Stimulated activated CD4-positive, alpha-beta T cell treated with anti-CD3 and anti-CD28 coated beads, TNF-alpha, amount 100 ng/mL, for 4 hours (primary cell): ENCODE data around the gene WDR93.

Experiments used
- DNase-seq, 3 experiments: peaks; one replicate each; pipeline ENCODE4 v3.0.0-alpha.2; 2020; ENCODE audit warnings: low read depth in 3 of 3

WDR93 gene

GRCh38 chr15:89749054-89749453, 58.4 kb downstream of the WDR93 start:
- DNase-seq = no peak

- DNase-seq = no peak
Measured at GRCh38 chr15:89749526-89749925, 58.9 kb downstream of the WDR93 start.

GRCh38 chr15:89749951-89750559, 59.4 kb downstream of the WDR93 start:
- no peak for DNase-seq

- peak; percentile 71 to 78 (median 71) for DNase-seq
Measured at GRCh38 chr15:89750560-89751542, 60.2 kb downstream of the WDR93 start, which contains the start of gene MESP1. MESP1 (minus strand) TSS chr15:89751249; CDS start chr15:89751231, 18 bp downstream.

GRCh38 chr15:89751748-89752147, 61.1 kb downstream of the WDR93 start:
- no peak for DNase-seq

- no peak for DNase-seq
Measured at GRCh38 chr15:89753855-89754254, 63.2 kb downstream of the WDR93 start.

- DNase-seq = no peak
Measured at GRCh38 chr15:89754361-89755154, 63.9 kb downstream of the WDR93 start.

GRCh38 chr15:89755701-89756100, 65.1 kb downstream of the WDR93 start:
- DNase-seq = no peak

- no peak for DNase-seq
Measured at GRCh38 chr15:89756897-89757296, 66.3 kb downstream of the WDR93 start.

- DNase-seq = no peak
Measured at GRCh38 chr15:89758283-89758682, 67.7 kb downstream of the WDR93 start.

GRCh38 chr15:89758981-89759380, 68.4 kb downstream of the WDR93 start:
- no peak for DNase-seq

GRCh38 chr15:89759835-89760234, 69.2 kb downstream of the WDR93 start:
- DNase-seq = no peak

GRCh38 chr15:89760303-89761008, 69.8 kb downstream of the WDR93 start:
- DNase-seq = peak in 2 of 3 experiments; percentile 17 to 54

GRCh38 chr15:89761009-89761831, 70.6 kb downstream of the WDR93 start:
- DNase-seq = no peak

GRCh38 chr15:89761929-89762328, 71.3 kb downstream of the WDR93 start:
- DNase-seq = no peak

- DNase-seq = no peak
Measured at GRCh38 chr15:89765694-89766093, 75.1 kb downstream of the WDR93 start.

GRCh38 chr15:89766357-89767311, 76.0 kb downstream of the WDR93 start:
- no peak for DNase-seq

- no peak for DNase-seq
Measured at GRCh38 chr15:89767411-89767915, 76.9 kb downstream of the WDR93 start.

- DNase-seq = no peak
Measured at GRCh38 chr15:89768071-89768500, 77.5 kb downstream of the WDR93 start.
